ENCODE measurements around the gene EEF1G. TPM values are rescaled to one million over a fixed set of nuclear protein-coding genes. Genes with fewer than 3 reads are reported as not detected.

Gene EEF1G
- total and polyA plus RNA-seq, 9 of the 15 experiments (the other 6 are each of a cell fraction or from before 2014, with no cell fraction given), result 985 to 2,349 (median 2,035) TPM

DNA sequence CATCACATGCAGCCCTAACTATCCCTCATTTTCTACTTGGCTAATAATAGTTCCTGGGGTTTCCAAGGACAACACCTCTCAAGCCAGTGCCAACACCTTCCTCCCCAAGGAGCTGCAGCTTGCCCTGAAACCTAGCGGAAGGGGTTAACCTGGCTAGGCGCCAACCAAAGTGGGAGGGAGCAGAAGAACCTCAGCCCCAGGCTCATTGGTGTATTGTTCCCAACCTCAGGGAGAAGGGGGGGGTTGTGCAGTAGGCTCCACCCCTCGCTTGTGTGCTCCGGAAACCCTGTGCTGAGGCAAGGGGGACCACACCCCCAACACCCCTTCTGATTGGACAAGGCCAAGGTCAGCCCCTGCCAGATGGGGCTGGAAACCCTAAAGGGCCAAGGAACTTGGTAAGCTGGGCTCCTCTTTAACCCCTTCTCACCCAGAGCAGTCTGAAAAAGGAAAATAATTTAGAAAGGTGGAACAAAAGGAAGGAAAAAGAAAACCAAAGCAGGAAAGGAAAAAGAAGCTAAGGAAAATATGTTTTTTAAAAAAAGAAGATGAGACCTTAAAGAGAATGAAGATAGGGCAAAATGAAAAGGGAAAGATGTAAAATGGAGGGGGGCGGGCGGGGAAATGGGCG lies 25.5 kb upstream of the EEF1G start (continued):
- TF ChIP-seq, protein P1, sequence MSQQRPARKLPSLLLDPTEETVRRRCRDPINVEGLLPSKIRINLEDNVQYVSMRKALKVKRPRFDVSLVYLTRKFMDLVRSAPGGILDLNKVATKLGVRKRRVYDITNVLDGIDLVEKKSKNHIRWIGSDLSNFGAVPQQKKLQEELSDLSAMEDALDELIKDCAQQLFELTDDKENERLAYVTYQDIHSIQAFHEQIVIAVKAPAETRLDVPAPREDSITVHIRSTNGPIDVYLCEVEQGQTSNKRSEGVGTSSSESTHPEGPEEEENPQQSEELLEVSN (IDR thresholded peaks at IDR 0.05; ENCODE audit: borderline replicate concordance in 1 of 2, extremely low read depth in 1 of 2, insufficient read depth in 1 of 2, insufficient read length in 1 of 2, low read depth in 1 of 2, low read length in 1 of 2, poor library complexity in 1 of 2, severe bottlenecking in 1 of 2), result no peak
- TF ChIP-seq LARP7 (IDR thresholded peaks at IDR 0.05) (0 out of 2 replicates have a peak, but pooled peaks have one; percentile 25), ZNF197 (CRISPR knock-in tag; IDR thresholded peaks at IDR 0.05; ENCODE audit: low read depth) (no peak), MXI1 (IDR thresholded peaks at IDR 0.05; ENCODE audit: low read depth, low read length) (no peak), SMAD4 (CRISPR knock-in tag; conservative IDR thresholded peaks at IDR 0.05) (no peak), CXXC5 (CRISPR knock-in tag; IDR thresholded peaks at IDR 0.05) (no peak), ZSCAN32 (CRISPR knock-in tag; IDR thresholded peaks at IDR 0.05) (no peak), FOXJ3 (CRISPR knock-in tag; IDR thresholded peaks at IDR 0.05) (no peak), TBP (optimal IDR thresholded peaks at IDR 0.05; ENCODE audit: low read depth, low read length) (peak; percentile 50), OTX1 (CRISPR knock-in tag; IDR thresholded peaks at IDR 0.05) (no peak), NFIC (IDR thresholded peaks at IDR 0.05) (peak; percentile 100), ZNF239 (CRISPR knock-in tag; IDR thresholded peaks at IDR 0.05) (no peak)
- TF ChIP-seq, protein P2, sequence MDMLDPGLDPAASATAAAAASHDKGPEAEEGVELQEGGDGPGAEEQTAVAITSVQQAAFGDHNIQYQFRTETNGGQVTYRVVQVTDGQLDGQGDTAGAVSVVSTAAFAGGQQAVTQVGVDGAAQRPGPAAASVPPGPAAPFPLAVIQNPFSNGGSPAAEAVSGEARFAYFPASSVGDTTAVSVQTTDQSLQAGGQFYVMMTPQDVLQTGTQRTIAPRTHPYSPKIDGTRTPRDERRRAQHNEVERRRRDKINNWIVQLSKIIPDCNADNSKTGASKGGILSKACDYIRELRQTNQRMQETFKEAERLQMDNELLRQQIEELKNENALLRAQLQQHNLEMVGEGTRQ (CRISPR knock-in tag; IDR thresholded peaks at IDR 0.05), result no peak
- TF ChIP-seq, protein P3, sequence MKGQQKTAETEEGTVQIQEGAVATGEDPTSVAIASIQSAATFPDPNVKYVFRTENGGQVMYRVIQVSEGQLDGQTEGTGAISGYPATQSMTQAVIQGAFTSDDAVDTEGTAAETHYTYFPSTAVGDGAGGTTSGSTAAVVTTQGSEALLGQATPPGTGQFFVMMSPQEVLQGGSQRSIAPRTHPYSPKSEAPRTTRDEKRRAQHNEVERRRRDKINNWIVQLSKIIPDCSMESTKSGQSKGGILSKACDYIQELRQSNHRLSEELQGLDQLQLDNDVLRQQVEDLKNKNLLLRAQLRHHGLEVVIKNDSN (CRISPR knock-in tag; IDR thresholded peaks at IDR 0.05), result no peak
- TF ChIP-seq, protein P4, sequence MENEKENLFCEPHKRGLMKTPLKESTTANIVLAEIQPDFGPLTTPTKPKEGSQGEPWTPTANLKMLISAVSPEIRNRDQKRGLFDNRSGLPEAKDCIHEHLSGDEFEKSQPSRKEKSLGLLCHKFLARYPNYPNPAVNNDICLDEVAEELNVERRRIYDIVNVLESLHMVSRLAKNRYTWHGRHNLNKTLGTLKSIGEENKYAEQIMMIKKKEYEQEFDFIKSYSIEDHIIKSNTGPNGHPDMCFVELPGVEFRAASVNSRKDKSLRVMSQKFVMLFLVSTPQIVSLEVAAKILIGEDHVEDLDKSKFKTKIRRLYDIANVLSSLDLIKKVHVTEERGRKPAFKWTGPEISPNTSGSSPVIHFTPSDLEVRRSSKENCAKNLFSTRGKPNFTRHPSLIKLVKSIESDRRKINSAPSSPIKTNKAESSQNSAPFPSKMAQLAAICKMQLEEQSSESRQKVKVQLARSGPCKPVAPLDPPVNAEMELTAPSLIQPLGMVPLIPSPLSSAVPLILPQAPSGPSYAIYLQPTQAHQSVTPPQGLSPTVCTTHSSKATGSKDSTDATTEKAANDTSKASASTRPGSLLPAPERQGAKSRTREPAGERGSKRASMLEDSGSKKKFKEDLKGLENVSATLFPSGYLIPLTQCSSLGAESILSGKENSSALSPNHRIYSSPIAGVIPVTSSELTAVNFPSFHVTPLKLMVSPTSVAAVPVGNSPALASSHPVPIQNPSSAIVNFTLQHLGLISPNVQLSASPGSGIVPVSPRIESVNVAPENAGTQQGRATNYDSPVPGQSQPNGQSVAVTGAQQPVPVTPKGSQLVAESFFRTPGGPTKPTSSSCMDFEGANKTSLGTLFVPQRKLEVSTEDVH (IDR thresholded peaks at IDR 0.05; ENCODE audit: low read depth, partially characterized antibody), result no peak
- TF ChIP-seq, protein P5, sequence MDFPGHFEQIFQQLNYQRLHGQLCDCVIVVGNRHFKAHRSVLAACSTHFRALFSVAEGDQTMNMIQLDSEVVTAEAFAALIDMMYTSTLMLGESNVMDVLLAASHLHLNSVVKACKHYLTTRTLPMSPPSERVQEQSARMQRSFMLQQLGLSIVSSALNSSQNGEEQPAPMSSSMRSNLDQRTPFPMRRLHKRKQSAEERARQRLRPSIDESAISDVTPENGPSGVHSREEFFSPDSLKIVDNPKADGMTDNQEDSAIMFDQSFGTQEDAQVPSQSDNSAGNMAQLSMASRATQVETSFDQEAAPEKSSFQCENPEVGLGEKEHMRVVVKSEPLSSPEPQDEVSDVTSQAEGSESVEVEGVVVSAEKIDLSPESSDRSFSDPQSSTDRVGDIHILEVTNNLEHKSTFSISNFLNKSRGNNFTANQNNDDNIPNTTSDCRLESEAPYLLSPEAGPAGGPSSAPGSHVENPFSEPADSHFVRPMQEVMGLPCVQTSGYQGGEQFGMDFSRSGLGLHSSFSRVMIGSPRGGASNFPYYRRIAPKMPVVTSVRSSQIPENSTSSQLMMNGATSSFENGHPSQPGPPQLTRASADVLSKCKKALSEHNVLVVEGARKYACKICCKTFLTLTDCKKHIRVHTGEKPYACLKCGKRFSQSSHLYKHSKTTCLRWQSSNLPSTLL (IDR thresholded peaks at IDR 0.05), result no peak
- TF ChIP-seq, protein P6, sequence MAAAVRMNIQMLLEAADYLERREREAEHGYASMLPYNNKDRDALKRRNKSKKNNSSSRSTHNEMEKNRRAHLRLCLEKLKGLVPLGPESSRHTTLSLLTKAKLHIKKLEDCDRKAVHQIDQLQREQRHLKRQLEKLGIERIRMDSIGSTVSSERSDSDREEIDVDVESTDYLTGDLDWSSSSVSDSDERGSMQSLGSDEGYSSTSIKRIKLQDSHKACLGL (CRISPR knock-in tag; IDR thresholded peaks at IDR 0.05; ENCODE audit: borderline replicate concordance, poor library complexity, severe bottlenecking), result no peak
- TF ChIP-seq, protein P7, sequence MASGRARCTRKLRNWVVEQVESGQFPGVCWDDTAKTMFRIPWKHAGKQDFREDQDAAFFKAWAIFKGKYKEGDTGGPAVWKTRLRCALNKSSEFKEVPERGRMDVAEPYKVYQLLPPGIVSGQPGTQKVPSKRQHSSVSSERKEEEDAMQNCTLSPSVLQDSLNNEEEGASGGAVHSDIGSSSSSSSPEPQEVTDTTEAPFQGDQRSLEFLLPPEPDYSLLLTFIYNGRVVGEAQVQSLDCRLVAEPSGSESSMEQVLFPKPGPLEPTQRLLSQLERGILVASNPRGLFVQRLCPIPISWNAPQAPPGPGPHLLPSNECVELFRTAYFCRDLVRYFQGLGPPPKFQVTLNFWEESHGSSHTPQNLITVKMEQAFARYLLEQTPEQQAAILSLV (tag; IDR thresholded peaks at IDR 0.05), result no peak

Data from K562 (cell line).